GM21423 (cell line): ENCODE measurements around the gene PRMT7.

Source experiments
- ATAC-seq: cut with Tn5 transposase; IDR thresholded peaks from one replicate; pipeline ENCODE4 v1.9.1; 2021; ENCODE audit warnings: mild to moderate bottlenecking, moderate library complexity; ENCODE audit not compliant: unreplicated experiment

The PRMT7 gene

DNA sequence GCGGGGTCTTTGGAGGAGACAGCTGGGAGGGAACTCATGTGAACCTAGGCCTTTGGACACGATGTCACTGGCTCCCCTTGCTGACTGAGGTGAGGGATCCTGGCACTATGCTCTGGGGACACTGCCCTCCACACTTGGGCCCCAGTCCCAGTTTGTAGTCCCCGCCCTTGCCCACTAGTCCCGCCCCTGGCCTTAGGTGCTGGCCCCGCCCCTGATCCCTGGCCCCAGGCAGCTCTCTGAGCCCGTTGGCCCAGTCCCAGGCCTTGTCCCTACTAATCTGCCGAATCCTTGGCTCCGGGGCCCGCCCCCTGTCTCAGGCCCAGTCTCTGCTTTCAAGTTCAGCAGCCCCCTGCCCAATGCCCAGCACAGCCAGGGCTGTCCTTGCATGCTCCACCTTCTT lies 76.5 kb downstream of the PRMT7 start:
- ATAC-seq, result no peak

DNA sequence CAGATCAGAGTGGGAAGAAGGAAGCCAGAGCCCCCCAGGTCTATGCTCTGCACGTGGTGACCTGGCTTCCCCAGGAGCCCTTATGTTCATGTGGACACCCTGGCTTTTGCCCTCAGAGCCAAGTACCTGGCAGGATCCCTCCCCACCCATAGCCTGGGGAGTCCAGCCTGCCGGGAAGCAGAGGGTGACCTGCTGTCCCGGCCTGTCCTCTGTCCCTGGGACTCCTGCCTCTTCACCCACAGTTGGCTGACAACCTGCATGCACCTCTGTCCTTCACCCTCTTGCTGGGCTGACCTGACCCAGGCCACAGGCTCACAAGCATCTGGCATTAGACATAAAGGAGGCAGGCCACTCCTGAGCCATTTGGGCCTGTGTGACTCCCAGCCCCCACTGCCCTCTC lies 77.3 kb downstream of the PRMT7 start:
- no peak for ATAC-seq

DNA sequence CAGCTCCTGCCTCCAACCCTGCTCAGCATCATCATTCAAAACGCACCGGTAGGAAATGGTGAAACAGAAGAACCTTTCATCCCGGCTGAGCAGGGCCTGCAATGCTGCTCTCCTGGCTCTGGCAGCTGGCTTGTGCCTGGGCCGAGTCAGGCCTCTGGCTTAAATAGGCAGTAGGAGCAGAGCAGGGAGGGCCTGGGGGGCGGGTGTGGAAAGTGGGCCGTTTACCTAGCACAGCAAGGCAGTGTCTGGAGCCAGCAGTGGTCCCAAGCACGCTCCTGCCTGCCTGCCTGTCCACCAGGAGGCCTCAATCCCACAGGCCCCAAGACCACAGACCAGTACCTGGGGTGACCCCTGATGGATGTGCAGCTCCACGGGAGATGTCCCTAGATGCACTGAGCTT lies 78.2 kb downstream of the PRMT7 start:
- no peak for ATAC-seq

DNA sequence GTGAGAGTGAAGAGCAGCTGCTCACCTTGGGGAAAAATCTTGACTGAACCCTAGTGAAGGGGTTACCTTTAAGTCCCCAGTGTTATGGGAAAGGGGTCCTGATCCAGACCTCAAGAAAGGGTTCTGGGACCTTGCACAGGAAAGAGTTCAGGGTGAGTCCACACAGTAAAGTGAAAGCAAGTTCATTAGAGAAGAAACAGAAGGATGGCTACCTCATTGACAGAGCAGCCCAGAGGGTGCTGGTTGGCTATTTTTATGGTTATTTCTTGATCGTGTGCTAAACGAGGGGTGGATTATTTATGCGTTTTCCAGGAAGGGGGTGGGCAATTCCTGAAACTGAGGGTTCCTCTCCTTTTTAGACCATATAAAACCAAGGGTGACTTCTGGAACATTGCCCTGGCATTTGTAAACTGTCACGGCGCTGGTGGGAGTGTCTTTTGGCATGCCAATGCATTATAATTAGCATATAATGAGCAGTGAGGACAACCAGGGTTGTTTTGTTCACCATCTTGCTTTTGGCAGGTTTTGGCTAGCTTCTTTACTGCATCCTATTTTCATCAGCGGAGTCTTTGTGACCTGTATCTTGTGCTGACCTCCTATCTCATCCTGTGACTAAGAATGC lies 79.0 kb downstream of the PRMT7 start:
- no peak for ATAC-seq

DNA sequence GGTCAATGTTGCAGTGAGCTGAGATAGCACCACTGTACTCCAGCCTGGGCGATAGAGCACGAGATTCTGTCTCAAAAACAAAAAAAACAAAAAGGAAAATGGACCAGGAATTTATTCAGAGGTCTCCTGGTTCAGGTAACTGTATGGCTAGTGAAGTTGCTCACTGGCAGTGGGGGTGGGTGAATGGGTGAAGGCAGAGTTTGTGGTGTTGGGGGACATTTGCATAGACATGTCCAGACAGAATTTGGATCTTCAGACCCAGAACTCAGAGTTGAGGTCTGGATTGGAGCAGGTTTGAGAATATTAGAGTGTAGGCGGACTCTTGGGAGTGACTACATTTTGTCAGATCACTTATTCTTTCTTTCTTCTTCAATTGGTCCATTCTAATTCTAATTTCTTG lies 82.5 kb downstream of the PRMT7 start:
- ATAC-seq, result no peak

DNA sequence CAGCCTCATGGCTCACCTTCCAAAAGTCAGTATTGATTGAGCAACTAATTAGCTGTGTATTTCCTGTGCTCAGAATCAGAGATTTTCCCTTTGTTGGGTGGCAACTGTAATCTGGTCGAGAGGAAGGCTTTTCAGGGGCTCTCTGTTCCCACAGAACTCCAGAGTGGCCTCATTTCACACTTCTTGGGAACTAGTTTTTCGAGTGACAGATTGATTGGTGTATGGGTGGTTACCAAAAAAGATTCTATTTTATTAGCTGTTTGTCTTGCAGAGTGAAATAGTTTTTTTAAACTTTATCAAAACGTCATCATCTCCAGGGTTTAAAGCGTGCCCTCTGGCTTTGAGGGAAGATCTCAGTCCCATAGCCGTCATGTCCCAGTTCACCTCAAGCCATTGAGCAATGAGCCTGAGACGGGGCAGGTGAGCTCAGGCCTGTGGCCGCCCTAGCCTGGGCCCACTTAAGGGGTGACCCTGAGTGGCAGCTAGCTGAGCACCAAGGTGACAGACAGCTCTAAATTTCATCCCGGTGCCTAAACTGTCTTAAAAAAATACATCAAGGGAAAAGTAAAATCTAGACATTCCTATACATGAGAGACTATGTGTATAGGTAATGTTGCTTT lies 84.5 kb downstream of the PRMT7 start:
- no peak for ATAC-seq

DNA sequence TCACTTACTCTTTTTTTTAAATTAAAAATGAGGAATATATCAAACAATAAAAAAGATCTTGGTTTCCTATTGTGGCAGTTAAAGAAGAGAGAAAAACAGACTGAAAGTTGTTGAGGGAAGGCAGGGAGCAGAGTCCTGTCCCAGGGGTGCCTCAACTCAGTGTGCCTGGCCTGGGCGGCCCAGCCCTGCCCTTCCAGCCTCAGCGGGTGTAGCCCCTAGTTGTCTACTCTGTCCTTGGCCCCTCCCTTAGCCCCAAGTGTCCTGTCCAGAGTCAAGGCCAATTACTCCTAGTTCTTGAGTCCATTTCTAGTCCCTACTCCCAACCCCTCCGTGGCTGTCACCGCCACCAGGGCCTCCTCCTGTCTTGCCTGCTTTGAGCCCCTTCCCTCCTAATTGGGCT lies 85.0 kb downstream of the PRMT7 start:
- ATAC-seq, result no peak

DNA sequence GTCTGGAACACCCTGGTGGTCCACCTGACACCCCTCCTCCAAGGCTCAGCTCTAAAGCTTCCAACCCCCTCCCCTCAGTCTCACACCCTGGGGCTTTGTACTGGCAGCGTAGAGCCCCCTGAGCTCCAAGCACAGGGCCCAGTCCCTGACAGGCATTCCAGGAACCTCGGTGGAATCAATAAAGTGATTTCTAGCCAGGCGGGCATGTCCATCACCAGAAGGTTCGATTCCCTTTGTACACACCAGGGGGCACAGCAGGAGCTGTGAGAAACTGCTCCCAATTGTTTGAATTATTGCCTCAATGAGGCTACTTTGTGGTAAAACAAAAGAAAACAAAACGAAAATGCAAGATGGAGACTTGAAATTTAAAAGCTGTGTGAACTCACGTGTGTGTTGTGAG lies 85.7 kb downstream of the PRMT7 start:
- ATAC-seq, result no peak

DNA sequence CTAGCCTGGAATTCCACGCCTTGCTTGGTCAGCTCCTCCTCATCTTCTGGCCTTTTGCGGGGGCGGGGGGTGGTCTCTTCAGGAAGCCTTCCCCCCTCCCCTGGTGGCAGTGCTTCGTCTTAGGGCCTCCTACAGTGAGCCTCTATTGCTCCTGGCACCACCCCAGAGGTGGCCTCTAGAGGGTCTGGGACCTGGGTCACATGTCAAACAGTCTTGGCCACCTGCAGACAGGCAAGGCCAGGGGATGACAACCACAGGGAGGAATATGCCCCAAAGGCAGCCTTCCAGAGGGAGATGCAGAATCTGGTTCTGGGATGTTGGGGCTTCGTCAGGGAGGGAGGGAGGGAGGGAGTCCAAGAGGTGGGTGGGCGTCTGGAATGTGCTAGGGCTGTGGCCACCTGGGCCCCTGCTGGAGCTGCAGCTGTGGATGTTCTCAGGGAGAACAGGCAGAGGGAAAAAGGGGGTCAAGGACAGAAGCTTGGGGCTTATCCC lies 86.9 kb downstream of the PRMT7 start:
- ATAC-seq, result no peak

DNA sequence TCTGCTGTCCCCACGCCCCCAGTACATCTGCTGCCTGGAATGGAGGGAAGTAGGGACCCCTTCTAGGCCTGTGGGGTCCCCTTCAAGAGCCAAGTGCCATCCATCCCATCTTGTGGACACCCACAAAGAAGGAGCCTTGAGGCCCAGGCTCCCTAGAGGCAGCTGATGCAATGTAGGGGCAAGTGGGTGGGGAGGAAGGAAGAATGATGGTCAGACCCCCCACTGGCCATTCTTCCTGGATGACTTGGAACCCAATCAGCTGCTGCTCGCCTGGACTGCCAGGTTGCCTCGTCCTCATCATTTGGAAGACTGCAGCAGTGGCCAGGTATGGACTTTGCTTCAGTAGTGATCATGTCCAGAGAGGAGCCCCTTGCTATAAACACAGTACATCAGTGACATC lies 88.6 kb downstream of the PRMT7 start:
- no peak for ATAC-seq

DNA sequence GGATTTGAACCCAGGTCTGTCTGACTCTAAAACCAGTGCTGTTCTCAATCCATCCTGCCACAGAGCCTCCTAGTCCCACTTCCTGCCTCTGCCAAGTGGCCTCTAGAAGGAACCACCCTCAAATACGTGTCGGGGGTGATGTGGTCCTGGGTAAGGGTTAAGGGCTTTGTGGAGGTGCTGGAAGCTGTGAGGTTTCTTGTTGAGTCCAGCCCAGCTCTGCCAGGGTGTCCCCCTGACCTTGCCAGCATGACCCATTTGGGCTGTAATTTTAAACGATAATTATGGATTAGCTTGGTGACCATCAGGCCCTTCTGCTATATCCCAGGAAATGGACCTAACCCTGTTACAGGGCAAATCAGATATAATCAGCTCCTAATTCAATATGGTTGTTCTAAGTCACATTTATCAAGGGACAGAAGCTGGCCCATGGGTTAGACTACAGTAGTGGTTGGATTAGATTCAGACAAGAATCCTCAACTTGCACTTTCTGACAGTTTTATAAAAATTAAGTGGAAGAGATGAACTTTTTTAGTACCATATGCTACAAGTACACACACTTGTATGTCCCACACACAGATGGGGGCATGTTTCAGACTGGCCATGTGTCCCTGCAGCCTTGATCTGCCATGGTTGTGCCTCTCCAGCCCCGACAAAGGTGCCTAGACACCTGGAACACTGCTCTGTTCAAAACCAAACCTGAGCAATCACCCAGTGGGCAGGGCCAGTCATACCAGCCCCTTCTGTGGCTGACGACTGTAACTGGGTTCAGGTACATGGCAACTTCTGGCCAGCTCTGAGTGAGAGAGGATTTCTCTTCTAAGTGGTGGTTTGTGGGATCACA lies 89.5 kb downstream of the PRMT7 start:
- ATAC-seq, result no peak

DNA sequence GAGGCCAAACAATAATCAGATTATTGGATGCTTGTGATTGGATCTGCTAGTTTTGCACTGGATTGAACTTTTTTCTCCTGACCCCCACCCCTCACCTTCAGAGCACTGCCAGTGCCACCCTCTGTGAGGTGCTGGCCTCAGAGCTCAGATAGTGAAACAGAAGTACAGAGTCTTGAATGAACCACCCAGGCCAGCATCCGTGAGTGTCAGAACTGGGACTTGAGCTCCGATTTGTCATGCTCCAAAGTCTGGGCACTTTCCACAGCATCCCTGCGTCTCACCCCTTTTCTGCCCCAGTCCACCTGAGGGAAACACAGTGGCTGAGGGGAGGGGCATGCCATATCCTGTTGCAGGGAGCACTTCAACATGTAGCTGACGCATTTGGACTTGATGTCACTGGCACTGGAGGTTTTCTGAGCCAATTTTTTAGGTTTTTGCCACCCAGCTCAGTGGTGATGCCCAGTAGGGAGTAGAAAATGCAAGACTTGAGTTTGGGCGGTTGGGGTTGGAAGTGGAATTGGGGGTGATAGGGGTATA lies 90.2 kb downstream of the PRMT7 start:
- ATAC-seq, result no peak

DNA sequence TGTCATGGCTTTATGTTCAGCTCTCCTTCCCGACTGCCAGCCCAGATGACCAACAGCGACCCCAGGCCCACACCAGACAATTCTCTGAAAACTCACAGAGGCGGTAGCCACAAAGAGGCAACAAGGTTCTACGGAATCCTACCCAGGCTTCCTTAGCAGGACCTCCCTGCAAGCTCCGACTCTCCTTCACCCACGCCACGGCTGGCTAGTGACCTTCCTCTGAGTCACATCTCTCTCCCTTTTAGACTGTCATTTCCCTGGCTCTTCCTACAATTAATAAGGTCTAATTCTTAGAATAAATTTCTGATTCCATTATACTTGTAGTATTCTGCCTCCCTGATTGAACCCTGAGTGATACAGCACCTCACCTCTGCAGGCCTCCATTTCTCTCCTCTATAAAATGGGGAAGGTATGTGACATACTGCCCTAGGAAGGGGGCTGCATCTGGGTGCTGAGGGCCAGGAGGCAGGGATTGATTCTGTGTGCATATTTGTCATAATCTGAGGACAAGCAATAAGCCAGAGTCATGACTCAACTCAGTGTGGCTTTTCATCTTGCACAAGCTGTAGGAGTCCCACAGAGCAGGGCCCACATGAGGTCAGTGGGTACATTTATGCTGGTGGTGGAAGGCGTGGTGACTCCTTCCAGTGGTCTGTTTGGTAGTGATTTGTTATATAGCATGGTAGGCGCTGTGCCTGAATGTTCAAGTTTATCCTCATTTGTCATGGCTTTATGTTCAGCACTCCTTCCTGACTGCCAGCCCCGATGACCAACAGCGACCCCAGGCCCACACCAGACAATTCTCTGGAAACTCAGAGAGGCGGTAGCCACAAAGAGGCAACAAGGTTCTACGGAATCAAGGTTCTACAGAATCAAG lies 91.3 kb downstream of the PRMT7 start:
- ATAC-seq, result no peak

DNA sequence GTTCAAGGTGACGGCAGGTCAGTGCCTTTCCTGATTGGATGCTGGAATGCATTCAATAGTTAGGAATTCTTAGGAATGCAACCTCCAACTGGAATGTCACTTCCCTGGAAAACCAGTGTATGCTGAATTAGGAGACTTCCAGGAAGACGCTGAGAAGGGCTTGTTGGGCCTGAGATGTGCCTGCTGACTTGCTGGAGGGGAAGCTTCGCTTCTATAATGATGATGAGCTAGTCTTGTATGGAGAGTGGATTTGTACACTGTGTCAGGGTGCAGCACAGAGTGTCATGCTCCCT lies 91.9 kb downstream of the PRMT7 start:
- no peak for ATAC-seq

DNA sequence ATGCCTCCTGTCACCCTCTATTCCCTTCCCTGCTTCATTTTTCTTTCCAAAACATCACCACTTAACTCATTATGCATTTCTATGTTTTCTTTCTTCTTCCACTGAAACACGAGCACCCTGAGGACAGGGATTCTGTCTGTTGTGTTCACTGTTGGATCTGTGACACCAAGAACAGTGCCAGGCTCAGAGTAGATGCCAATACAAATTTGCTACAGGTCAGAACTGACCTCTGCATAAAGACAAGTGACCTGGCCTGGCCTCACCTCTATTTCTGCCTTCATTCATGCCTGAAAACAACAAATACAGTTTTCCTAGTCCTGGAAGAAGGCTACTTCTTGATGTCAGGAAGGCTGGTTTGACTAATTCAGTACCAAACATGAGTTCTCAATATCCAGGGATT lies 92.4 kb downstream of the PRMT7 start:
- ATAC-seq, result no peak

DNA sequence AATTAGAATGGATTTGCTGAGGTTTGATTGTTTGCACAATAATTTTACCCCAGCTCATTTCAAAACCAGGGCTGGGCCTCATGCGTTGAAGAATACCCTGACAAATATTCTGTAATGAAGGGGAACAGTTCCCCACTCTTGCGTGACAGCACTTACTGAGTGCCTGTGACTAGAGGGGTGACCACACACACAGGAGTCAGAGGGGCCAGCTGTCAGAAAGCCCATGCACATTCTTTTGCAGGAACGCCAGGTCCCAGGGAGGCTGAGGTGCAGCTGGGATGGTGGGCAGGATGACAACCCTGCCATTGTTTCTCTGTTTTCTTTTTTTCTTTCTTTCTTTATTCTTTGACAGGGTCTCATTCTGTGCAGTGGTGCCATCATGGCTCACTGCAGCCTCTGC lies 92.9 kb downstream of the PRMT7 start:
- no peak for ATAC-seq

DNA sequence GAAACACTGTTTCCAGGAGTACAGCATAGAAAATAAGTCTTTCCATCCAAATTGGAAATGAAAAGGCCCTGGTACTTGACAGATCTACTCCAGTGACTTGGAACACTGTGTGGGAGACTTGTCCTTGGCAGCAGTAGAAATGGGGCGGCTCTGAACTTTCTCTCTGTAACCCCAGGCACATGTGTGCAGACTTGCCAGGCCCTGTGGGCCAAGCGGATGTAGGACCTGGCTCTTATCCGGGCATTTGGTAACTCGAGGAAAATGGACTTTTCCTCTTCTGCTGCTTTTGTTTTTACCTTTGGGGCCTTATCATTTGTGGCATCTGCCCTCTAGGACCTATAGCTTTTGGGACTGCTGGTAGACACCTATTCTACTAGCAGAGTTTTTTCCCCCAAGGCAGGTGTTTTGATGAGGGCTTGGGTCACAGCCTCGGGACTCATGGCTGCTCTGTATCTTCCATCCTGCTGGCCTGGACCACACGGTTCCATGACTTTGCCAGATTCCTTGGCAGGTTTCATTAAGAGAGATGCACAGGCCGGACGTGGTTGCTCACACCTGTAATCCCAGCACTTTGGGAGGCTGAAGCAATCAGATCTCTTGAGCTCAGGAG lies 94.0 kb downstream of the PRMT7 start:
- no peak for ATAC-seq

DNA sequence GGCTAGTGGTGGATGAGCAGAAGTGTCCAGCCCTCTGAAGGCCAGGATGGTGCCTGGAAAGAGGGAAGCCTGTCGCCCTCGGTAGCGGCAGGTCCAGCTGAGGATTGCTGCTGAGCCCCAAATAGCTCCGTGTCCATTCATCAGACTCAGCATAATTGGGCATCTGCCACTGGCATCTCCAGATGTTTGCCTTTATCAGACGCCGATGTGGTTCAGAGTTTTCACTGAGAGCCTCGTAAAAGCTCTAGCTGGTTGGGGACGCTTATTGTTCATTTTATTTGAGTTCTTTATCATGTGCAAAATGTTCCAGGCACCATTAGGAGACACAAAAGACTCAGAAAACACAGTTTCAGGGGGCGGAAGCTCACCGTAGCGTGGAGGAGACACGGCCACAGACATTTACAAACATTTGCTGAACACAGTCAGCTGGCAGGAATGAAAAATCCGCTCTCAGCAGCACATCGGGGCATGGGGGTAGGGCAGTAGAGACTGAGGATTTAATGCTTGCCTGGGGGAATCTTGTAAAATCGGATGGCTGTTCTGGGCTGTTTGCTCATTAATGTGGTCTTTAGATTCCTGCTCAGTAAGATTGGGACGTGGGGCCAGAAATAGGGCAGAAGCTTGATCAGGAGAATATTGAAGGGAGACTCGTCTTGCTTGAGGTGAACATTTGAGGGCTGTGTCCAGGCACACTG lies 95.8 kb downstream of the PRMT7 start:
- no peak for ATAC-seq
